SK-N-SH treated with all-trans-retinoic acid at 6 μM for 48 hours (cell line): ENCODE results near the gene ENTHD1.

Experiments
- ARNTL ChIP-seq: fragments of 450-650 bp; formaldehyde crosslinking; IDR thresholded peaks from 2 replicates; pipeline ENCODE4 v1.5.0; 2020; ENCODE audit warnings: low read depth, mild to moderate bottlenecking, moderate library complexity, borderline replicate concordance
- BACH2 ChIP-seq: fragments of 250-450 bp; sonication (Bioruptor Pico); IDR thresholded peaks from 2 replicates; pipeline ENCODE4 v1.9.0; 2021; ENCODE audit warnings: mild to moderate bottlenecking, borderline replicate concordance
- CSDC2 ChIP-seq: fragments of 250-450 bp; sonication (Bioruptor Pico); IDR thresholded peaks from 2 replicates; pipeline ENCODE4 v1.5.0; 2020; ENCODE audit warnings: mild to moderate bottlenecking, moderate library complexity
- ISL1 ChIP-seq: fragments of 250-450 bp; sonication (Bioruptor Pico); IDR thresholded peaks from 2 replicates; pipeline ENCODE4 v2.1.2; 2022; ENCODE audit warnings: mild to moderate bottlenecking, moderate library complexity
- PPARA ChIP-seq: fragments of 250-450 bp; sonication (Bioruptor Pico); IDR thresholded peaks from 2 replicates; pipeline ENCODE4 v1.5.0; 2020; ENCODE audit warnings: mild to moderate bottlenecking, borderline replicate concordance
- SNAI2 ChIP-seq: fragments of 250-450 bp; sonication (Bioruptor Pico); IDR thresholded peaks from 2 replicates; pipeline ENCODE4 v1.5.0; 2020; ENCODE audit warnings: mild to moderate bottlenecking, moderate library complexity
- ZFP3 ChIP-seq: fragments of 250-450 bp; sonication (Bioruptor Pico); IDR thresholded peaks from 2 replicates; pipeline ENCODE4 v1.5.0; 2020; ENCODE audit warnings: mild to moderate bottlenecking, moderate library complexity
- ZFP30 ChIP-seq: fragments of 450-650 bp; formaldehyde crosslinking; IDR thresholded peaks from 2 replicates; pipeline ENCODE4 v1.5.0; 2022; ENCODE audit warnings: mild to moderate bottlenecking, moderate library complexity
- ZNF8 ChIP-seq: fragments of 450-650 bp; formaldehyde crosslinking; IDR thresholded peaks from 2 replicates; pipeline ENCODE4 v1.5.0; 2020; ENCODE audit warnings: mild to moderate bottlenecking, moderate library complexity
- TF ChIP-seq, protein P1 (sequence below): fragments of 250-450 bp; sonication (Bioruptor Pico); IDR thresholded peaks from 2 replicates; pipeline ENCODE4 v1.5.1; 2021; ENCODE audit warnings: mild to moderate bottlenecking, moderate library complexity
- TF ChIP-seq, protein P2 (sequence below): fragments of 250-450 bp; sonication (Bioruptor Pico); IDR thresholded peaks from 2 replicates; pipeline ENCODE4 v1.5.1; 2020; ENCODE audit warnings: low read depth, mild to moderate bottlenecking, moderate library complexity
- TF ChIP-seq, protein P3 (sequence below): fragments of 250-450 bp; sonication (Bioruptor Pico); IDR thresholded peaks from 2 replicates; pipeline ENCODE4 v1.8.0; 2020; ENCODE audit warnings: mild to moderate bottlenecking, moderate library complexity, borderline replicate concordance

GRCh38 chr22:39932918-39933649 is 39.5 kb upstream of the ENTHD1 start:
- TF ChIP-seq PPARA: no peak
- TF ChIP-seq ZNF8: no peak
- TF ChIP-seq, protein P1, sequence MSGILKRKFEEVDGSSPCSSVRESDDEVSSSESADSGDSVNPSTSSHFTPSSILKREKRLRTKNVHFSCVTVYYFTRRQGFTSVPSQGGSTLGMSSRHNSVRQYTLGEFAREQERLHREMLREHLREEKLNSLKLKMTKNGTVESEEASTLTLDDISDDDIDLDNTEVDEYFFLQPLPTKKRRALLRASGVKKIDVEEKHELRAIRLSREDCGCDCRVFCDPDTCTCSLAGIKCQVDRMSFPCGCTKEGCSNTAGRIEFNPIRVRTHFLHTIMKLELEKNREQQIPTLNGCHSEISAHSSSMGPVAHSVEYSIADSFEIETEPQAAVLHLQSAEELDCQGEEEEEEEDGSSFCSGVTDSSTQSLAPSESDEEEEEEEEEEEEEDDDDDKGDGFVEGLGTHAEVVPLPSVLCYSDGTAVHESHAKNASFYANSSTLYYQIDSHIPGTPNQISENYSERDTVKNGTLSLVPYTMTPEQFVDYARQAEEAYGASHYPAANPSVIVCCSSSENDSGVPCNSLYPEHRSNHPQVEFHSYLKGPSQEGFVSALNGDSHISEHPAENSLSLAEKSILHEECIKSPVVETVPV (CRISPR knock-in tag): no peak
- no peak for TF ChIP-seq ARNTL (CRISPR knock-in tag)
- TF ChIP-seq ZFP30 (CRISPR knock-in tag): no peak
- TF ChIP-seq CSDC2 (CRISPR knock-in tag): no peak
- TF ChIP-seq, protein P2, sequence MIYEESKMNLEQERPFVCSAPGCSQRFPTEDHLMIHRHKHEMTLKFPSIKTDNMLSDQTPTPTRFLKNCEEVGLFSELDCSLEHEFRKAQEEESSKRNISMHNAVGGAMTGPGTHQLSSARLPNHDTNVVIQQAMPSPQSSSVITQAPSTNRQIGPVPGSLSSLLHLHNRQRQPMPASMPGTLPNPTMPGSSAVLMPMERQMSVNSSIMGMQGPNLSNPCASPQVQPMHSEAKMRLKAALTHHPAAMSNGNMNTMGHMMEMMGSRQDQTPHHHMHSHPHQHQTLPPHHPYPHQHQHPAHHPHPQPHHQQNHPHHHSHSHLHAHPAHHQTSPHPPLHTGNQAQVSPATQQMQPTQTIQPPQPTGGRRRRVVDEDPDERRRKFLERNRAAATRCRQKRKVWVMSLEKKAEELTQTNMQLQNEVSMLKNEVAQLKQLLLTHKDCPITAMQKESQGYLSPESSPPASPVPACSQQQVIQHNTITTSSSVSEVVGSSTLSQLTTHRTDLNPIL (CRISPR knock-in tag): no peak
- TF ChIP-seq, protein P3, sequence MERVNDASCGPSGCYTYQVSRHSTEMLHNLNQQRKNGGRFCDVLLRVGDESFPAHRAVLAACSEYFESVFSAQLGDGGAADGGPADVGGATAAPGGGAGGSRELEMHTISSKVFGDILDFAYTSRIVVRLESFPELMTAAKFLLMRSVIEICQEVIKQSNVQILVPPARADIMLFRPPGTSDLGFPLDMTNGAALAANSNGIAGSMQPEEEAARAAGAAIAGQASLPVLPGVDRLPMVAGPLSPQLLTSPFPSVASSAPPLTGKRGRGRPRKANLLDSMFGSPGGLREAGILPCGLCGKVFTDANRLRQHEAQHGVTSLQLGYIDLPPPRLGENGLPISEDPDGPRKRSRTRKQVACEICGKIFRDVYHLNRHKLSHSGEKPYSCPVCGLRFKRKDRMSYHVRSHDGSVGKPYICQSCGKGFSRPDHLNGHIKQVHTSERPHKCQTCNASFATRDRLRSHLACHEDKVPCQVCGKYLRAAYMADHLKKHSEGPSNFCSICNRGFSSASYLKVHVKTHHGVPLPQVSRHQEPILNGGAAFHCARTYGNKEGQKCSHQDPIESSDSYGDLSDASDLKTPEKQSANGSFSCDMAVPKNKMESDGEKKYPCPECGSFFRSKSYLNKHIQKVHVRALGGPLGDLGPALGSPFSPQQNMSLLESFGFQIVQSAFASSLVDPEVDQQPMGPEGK (CRISPR knock-in tag): no peak
- no peak for TF ChIP-seq BACH2
- TF ChIP-seq SNAI2 (CRISPR knock-in tag): no peak
- TF ChIP-seq ISL1: no peak
- no peak for TF ChIP-seq ZFP3 (CRISPR knock-in tag)
